Measurements from ENCODE around the gene SLX4. TPM values are rescaled to one million over a fixed set of nuclear protein-coding genes. Genes with fewer than 3 reads are reported as not detected.

SLX4 gene
- total RNA-seq, 1 experiment from 2014 or later: 15.5 TPM

DNA sequence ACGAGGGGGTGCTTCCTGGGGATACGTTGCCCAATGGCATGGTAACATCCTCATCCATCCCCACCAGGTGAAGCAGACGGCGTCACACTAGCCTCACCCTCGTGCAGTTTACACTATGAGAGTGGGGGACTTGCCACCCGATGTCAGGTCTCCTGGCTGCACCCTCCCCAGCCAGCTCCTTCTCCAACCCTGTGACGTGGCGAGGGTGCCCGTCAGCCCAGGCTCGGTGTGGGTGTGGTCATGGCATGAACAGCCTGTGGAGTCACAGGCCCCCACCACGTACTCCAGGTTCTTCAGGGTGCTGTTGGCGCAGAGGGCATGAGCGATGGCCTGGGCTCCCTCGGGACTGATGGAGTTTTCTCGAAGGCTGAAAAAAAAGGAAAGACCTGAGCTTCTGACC lies 62.5 kb downstream of the SLX4 start:
- ATAC-seq (no peak), DNase-seq (ENCODE audit: low read depth, low spot score) (no peak)
- no peak overlapping the region for H3K27ac ChIP-seq (ENCODE audit: low read length)
- no TSS peak for BruUV-seq (replicated peaks)
- no peaks in the 10 kb centered on the region for H3K36me3 ChIP-seq (ENCODE audit: control insufficient read depth, insufficient read depth, low read length)
- in situ Hi-C loops (cut with HindIII; ENCODE audit: low pct_unique_long_range_greater_than_20kb, low sequenced_read_pairs): no loop called here
- no peaks in the 10 kb centered on the region for H3K9me3 ChIP-seq (ENCODE audit: control insufficient read depth, insufficient read depth, low read depth, low read length)
- H3K4me1 ChIP-seq (ENCODE audit: control insufficient read depth, insufficient read depth, low read length): no peaks in the 10 kb centered on the region
- no peak overlapping the region for H3K4me3 ChIP-seq (ENCODE audit: low read depth in 2 of 2, low read length in 2 of 2)
- intact Hi-C loops (cut with micrococcal nuclease; ENCODE audit: unreplicated experiment): no loop called here
- TF ChIP-seq TCF7L2 (IDR thresholded peaks at IDR 0.05; ENCODE audit: low read depth, low read length) (no peak), SIN3A (IDR thresholded peaks at IDR 0.05; ENCODE audit: borderline replicate concordance, insufficient read depth, low read depth, low read length) (no peak), POLR2AphosphoS5 (IDR thresholded peaks at IDR 0.05; ENCODE audit: low read depth, low read length) (no peak)
- TF ChIP-seq, protein P1, sequence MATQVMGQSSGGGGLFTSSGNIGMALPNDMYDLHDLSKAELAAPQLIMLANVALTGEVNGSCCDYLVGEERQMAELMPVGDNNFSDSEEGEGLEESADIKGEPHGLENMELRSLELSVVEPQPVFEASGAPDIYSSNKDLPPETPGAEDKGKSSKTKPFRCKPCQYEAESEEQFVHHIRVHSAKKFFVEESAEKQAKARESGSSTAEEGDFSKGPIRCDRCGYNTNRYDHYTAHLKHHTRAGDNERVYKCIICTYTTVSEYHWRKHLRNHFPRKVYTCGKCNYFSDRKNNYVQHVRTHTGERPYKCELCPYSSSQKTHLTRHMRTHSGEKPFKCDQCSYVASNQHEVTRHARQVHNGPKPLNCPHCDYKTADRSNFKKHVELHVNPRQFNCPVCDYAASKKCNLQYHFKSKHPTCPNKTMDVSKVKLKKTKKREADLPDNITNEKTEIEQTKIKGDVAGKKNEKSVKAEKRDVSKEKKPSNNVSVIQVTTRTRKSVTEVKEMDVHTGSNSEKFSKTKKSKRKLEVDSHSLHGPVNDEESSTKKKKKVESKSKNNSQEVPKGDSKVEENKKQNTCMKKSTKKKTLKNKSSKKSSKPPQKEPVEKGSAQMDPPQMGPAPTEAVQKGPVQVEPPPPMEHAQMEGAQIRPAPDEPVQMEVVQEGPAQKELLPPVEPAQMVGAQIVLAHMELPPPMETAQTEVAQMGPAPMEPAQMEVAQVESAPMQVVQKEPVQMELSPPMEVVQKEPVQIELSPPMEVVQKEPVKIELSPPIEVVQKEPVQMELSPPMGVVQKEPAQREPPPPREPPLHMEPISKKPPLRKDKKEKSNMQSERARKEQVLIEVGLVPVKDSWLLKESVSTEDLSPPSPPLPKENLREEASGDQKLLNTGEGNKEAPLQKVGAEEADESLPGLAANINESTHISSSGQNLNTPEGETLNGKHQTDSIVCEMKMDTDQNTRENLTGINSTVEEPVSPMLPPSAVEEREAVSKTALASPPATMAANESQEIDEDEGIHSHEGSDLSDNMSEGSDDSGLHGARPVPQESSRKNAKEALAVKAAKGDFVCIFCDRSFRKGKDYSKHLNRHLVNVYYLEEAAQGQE (IDR thresholded peaks at IDR 0.05; ENCODE audit: insufficient read depth in 1 of 2, low read depth in 2 of 2, low read length in 1 of 2): no peak
- TF ChIP-seq, protein P2, sequence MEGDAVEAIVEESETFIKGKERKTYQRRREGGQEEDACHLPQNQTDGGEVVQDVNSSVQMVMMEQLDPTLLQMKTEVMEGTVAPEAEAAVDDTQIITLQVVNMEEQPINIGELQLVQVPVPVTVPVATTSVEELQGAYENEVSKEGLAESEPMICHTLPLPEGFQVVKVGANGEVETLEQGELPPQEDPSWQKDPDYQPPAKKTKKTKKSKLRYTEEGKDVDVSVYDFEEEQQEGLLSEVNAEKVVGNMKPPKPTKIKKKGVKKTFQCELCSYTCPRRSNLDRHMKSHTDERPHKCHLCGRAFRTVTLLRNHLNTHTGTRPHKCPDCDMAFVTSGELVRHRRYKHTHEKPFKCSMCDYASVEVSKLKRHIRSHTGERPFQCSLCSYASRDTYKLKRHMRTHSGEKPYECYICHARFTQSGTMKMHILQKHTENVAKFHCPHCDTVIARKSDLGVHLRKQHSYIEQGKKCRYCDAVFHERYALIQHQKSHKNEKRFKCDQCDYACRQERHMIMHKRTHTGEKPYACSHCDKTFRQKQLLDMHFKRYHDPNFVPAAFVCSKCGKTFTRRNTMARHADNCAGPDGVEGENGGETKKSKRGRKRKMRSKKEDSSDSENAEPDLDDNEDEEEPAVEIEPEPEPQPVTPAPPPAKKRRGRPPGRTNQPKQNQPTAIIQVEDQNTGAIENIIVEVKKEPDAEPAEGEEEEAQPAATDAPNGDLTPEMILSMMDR (IDR thresholded peaks at IDR 0.05): no peak
- ChIA-PET CTCF (no interaction called here), POLR2A (interaction anchor here (0.5 kb wide), 1 partner anchor 42 kb away, joined by 5 read pairs; no protein-coding TSS in a partner anchor)
- H3K27me3 ChIP-seq (ENCODE audit: control insufficient read depth, insufficient read depth, low read length): no peaks in the 10 kb centered on the region

DNA sequence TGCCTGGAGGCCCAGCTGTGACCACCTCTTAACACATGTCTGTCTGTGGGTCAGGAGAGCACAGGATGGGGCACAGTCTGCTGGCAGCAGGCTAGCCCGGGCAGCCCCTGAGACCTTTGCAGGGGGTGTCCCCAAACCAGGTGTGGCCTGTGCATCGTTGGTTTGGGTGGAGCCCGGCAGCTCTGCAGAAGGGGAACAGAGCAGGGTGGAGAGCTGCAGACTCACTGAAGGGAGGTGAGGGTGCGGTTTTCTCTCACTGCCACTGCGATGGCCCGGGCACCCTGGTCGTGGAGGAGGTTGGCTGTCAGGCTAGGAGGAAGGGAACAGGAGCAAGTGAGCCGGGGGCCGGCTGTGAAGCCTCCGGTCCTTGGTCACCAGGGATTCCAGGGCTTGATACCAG lies 63.0 kb downstream of the SLX4 start:
- no peaks in the 10 kb centered on the region for H3K36me3 ChIP-seq (ENCODE audit: control insufficient read depth, insufficient read depth, low read length)
- H3K27ac ChIP-seq (ENCODE audit: low read length): no peak overlapping the region
- BruUV-seq (replicated peaks): no TSS peak
- in situ Hi-C loops (cut with HindIII; ENCODE audit: low pct_unique_long_range_greater_than_20kb, low sequenced_read_pairs) (no loop called here), intact Hi-C loops (cut with micrococcal nuclease; ENCODE audit: unreplicated experiment) (no loop called here)
- TF ChIP-seq POLR2AphosphoS5 (IDR thresholded peaks at IDR 0.05; ENCODE audit: low read depth, low read length): no peak
- TF ChIP-seq, protein P1 (IDR thresholded peaks at IDR 0.05; ENCODE audit: insufficient read depth in 1 of 2, low read depth in 2 of 2, low read length in 1 of 2): no peak
- TF ChIP-seq, protein P2 (IDR thresholded peaks at IDR 0.05): no peak
- no peak for TF ChIP-seq TCF7L2 (IDR thresholded peaks at IDR 0.05; ENCODE audit: low read depth, low read length)
- no peak for TF ChIP-seq SIN3A (IDR thresholded peaks at IDR 0.05; ENCODE audit: borderline replicate concordance, insufficient read depth, low read depth, low read length)
- CTCF ChIA-PET: no interaction called here
- H3K4me1 ChIP-seq (ENCODE audit: control insufficient read depth, insufficient read depth, low read length): no peaks in the 10 kb centered on the region
- no peak overlapping the region for H3K4me3 ChIP-seq (ENCODE audit: low read depth in 2 of 2, low read length in 2 of 2)
- DNase-seq (ENCODE audit: low read depth, low spot score) (no peak), ATAC-seq (no peak)
- POLR2A ChIA-PET: no interaction called here
- H3K9me3 ChIP-seq (ENCODE audit: control insufficient read depth, insufficient read depth, low read depth, low read length): no peaks in the 10 kb centered on the region
- no peaks in the 10 kb centered on the region for H3K27me3 ChIP-seq (ENCODE audit: control insufficient read depth, insufficient read depth, low read length)
